K562 (cell line): ENCODE results near the gene MRFAP1. TPM values are rescaled to one million over a fixed set of nuclear protein-coding genes. Genes with fewer than 3 reads are reported as not detected.

ENCODE experiments used
- ATF4 ChIP-seq: fragments of 450-650 bp; formaldehyde crosslinking; IDR thresholded peaks from 2 replicates; pipeline ENCODE4 v1.4.0; 2022; ENCODE audit warnings: mild to moderate bottlenecking, moderate library complexity
- CBX3 ChIP-seq, 2 experiments: IDR thresholded peaks; 1 replicate in 1 of 2; 2 replicates in 1 of 2; pipeline ENCODE4 v1.6.1; 2012; ENCODE audit warnings: inconsistent platforms in 2 of 2, low read length in 2 of 2, borderline replicate concordance in 1 of 2, control low read depth in 1 of 2
- COPS2 ChIP-seq: fragments of 450-650 bp; conservative IDR thresholded peaks from 2 replicates; pipeline ENCODE4 v1.6.1; 2016; ENCODE audit warnings: mild to moderate bottlenecking, moderate library complexity
- ELK1 ChIP-seq: sonication (generic); formaldehyde crosslinking; IDR thresholded peaks from 2 replicates; pipeline ENCODE4 v1.8.1; 2022; ENCODE audit warnings: missing genetic modification reagents
- EWSR1 ChIP-seq: fragments of 450-650 bp; IDR thresholded peaks from 2 replicates; pipeline ENCODE4 v1.6.1; 2018; ENCODE audit warnings: borderline replicate concordance, mild to moderate bottlenecking, low read depth, moderate library complexity; ENCODE audit not compliant: partially characterized antibody
- GATA2 ChIP-seq: sonication (generic); formaldehyde crosslinking; IDR thresholded peaks from 2 replicates; pipeline ENCODE4 v1.4.0; 2020; ENCODE audit warnings: mild to moderate bottlenecking, missing genetic modification reagents
- GTF2E2 ChIP-seq: fragments of 200-800 bp; sonication (Bioruptor generic); IDR thresholded peaks from 2 replicates; pipeline ENCODE4 v1.6.1; 2016; ENCODE audit warnings: missing genetic modification characterization, missing compliant biosample characterization
- HDAC3 ChIP-seq: fragments of 450-650 bp; IDR thresholded peaks from 2 replicates; pipeline ENCODE4 v1.6.1; 2018; ENCODE audit warnings: borderline replicate concordance, mild to moderate bottlenecking, moderate library complexity; ENCODE audit not compliant: partially characterized antibody
- HMGN3 ChIP-seq: IDR thresholded peaks from 2 replicates; pipeline ENCODE4 v1.6.1; 2011; ENCODE audit warnings: borderline replicate concordance, low read depth, mild to moderate bottlenecking, mixed read lengths, low read length; ENCODE audit not compliant: insufficient read length; ENCODE audit errors: extremely low read depth
- KDM4B ChIP-seq, 2 experiments: fragments of 450-650 bp in 1 of 2; sonication (generic) in 1 of 2; IDR thresholded peaks; 2 replicates each; pipeline ENCODE4 v1.6.1; 2016 to 2017; ENCODE audit warnings: borderline replicate concordance in 2 of 2, antibody characterized with exemption in 1 of 2, low read depth in 1 of 2, mild to moderate bottlenecking in 1 of 2
- LARP7 ChIP-seq: fragments of 450-650 bp; IDR thresholded peaks from 2 replicates; pipeline ENCODE4 v1.6.1; 2016
- MAFG ChIP-seq: fragments of 450-650 bp; conservative IDR thresholded peaks from 2 replicates; pipeline ENCODE4 v1.6.1; 2016; ENCODE audit warnings: missing genetic modification characterization, missing compliant biosample characterization
- MLLT1 ChIP-seq, 2 experiments: fragments of 450-650 bp; IDR thresholded peaks; 2 replicates each; pipeline ENCODE4 v1.6.1; 2016
- MTA3 ChIP-seq: fragments of 450-650 bp; formaldehyde crosslinking; IDR thresholded peaks from 2 replicates; pipeline ENCODE4 v1.6.1; 2017; ENCODE audit warnings: mild to moderate bottlenecking, borderline replicate concordance
- NR2F6 ChIP-seq: fragments of 450-650 bp; formaldehyde crosslinking; IDR thresholded peaks from 2 replicates; pipeline ENCODE4 v1.4.0; 2020; ENCODE audit warnings: mild to moderate bottlenecking
- PCBP1 ChIP-seq: fragments of 200-400 bp; formaldehyde crosslinking; IDR thresholded peaks from 2 replicates; pipeline ENCODE4 v1.6.1; 2018; ENCODE audit warnings: mild to moderate bottlenecking, low read depth, low read length; ENCODE audit not compliant: poor library complexity, severe bottlenecking
- PHB ChIP-seq: fragments of 250-450 bp; sonication (Bioruptor Pico); IDR thresholded peaks from 2 replicates; pipeline ENCODE4 v1.5.0; 2021
- PHTF2 ChIP-seq: fragments of 250-450 bp; sonication (Bioruptor Pico); IDR thresholded peaks from 2 replicates; pipeline ENCODE4 v1.5.0; 2021; ENCODE audit warnings: mild to moderate bottlenecking
- POLR2B ChIP-seq: fragments of 450-650 bp; IDR thresholded peaks from 2 replicates; pipeline ENCODE4 v1.6.1; 2018; ENCODE audit warnings: low read depth; ENCODE audit not compliant: partially characterized antibody
- POLR2H ChIP-seq: IDR thresholded peaks from 2 replicates; pipeline ENCODE4 v1.6.1; 2016; ENCODE audit warnings: missing genetic modification characterization, low read depth, mild to moderate bottlenecking, control low read depth, missing compliant biosample characterization, moderate library complexity
- RBM14 ChIP-seq: fragments of 200-400 bp; formaldehyde crosslinking; IDR thresholded peaks from 2 replicates; pipeline ENCODE4 v1.6.1; 2018; ENCODE audit warnings: low read depth, mild to moderate bottlenecking, low read length, moderate library complexity, borderline replicate concordance; ENCODE audit not compliant: insufficient read depth
- SMAD2 ChIP-seq: fragments of 150-350 bp; IDR thresholded peaks from 2 replicates; pipeline ENCODE4 v1.6.1; 2014; ENCODE audit warnings: low read depth, mild to moderate bottlenecking, low read length
- SMARCE1 ChIP-seq: fragments of 450-650 bp; IDR thresholded peaks from 2 replicates; pipeline ENCODE4 v1.7.1; 2016; ENCODE audit warnings: mild to moderate bottlenecking
- XRCC3 ChIP-seq: fragments of 450-650 bp; IDR thresholded peaks from 2 replicates; pipeline ENCODE4 v1.6.1; 2017; ENCODE audit warnings: mild to moderate bottlenecking, moderate library complexity
- ZFP30 ChIP-seq: fragments of 250-450 bp; sonication (Bioruptor Pico); IDR thresholded peaks from 2 replicates; pipeline ENCODE4 v1.8.0; 2022; ENCODE audit warnings: moderate library complexity, mild to moderate bottlenecking, inconsistent platforms, borderline replicate concordance
- ZNF584 ChIP-seq: fragments of 200-800 bp; sonication (Bioruptor generic); IDR thresholded peaks from 2 replicates; pipeline ENCODE4 v1.6.1; 2016; ENCODE audit warnings: low read depth, mild to moderate bottlenecking, missing genetic modification characterization, missing compliant biosample characterization
- ZSCAN29 ChIP-seq: fragments of 450-650 bp; IDR thresholded peaks from 2 replicates; pipeline ENCODE4 v1.6.1; 2017
- polyA plus RNA-seq, 8 experiments: library from polyadenylated mRNA; depleted of rRNA in 4 of 8; stranded (reverse) in 5 of 8; unstranded in 3 of 8; fragments of >200 nt; fragmentation: Nextera tagmentation in 2 of 8; fragmentation: Illumina TruSeq in 1 of 8; extraction: Ambion mirVana in 2 of 8; extraction: Trizol in 1 of 8; gene quantifications; 2 replicates each; pipeline versions ENCODE4 v1.2.1 to v1.2.3, GENCODE V29; 2011 to 2014; ENCODE audit warnings: inconsistent platforms in 1 of 8, missing spikeins in 1 of 8
- total RNA-seq, 7 experiments: library from RNA; depleted of rRNA in 6 of 7; stranded (reverse); fragments of >200 nt in 6 of 7; fragmentation: Illumina TruSeq in 2 of 7; extraction: Trizol in 2 of 7; gene quantifications; 2 replicates each; pipeline versions ENCODE4 v1.2.1 to v1.2.3, GENCODE V29; 2011 to 2021; ENCODE audit warnings: low replicate concordance in 1 of 7

The MRFAP1 gene
- total and polyA plus RNA-seq, 9 of the 15 experiments (the other 6 are each of a cell fraction or from before 2014, with no cell fraction given), result 46.0 to 270 (median 151) TPM

GRCh38 chr4:6674500-6675149 is 34.1 kb downstream of the MRFAP1 start (continued):
- TF ChIP-seq PHB (CRISPR knock-in tag) (no peak), LARP7 (no peak), GATA2 (no peak), ELK1 (CRISPR knock-in tag) (no peak), XRCC3 (no peak), PHTF2 (CRISPR knock-in tag) (no peak), PCBP1 (no peak), COPS2 (no peak), ATF4 (CRISPR knock-in tag) (no peak), CBX3 (IDR thresholded peaks at IDR 0.05; ENCODE audit: borderline replicate concordance in 1 of 2, low read length in 2 of 2) (no peak), POLR2H (no peak), ZSCAN29 (no peak), ZNF584 (CRISPR knock-in tag) (no peak), HMGN3 (no peak), ZFP30 (CRISPR knock-in tag) (no peak), NR2F6 (CRISPR knock-in tag) (no peak), MTA3 (peak; percentile 51), SMAD2 (no peak), HDAC3 (peak; percentile 63), GTF2E2 (tag) (no peak), KDM4B (IDR thresholded peaks at IDR 0.05; ENCODE audit: borderline replicate concordance in 2 of 2, low read depth in 1 of 2) (no peak), EWSR1 (no peak), MLLT1 (IDR thresholded peaks at IDR 0.05) (peak; percentile 55 to 83; a peak in 3 of 4 replicates), MAFG (tag) (no peak), RBM14 (no peak), SMARCE1 (0 out of 2 replicates have a peak, but pooled peaks have one; percentile 58), POLR2B (no peak)
